IPS DF 6.9 (cell line): Measurements from ENCODE around the gene ROBO2.
A peak's percentile ranks its signal among the peaks of the same experiment; 100 is the strongest.

Experiments
- DNase-seq: peaks from one replicate; pipeline ENCODE4 v3.0.0-alpha.2; 2013; ENCODE audit warnings: low read depth, low spot score
- H3K27ac ChIP-seq: one replicate; pipeline ENCODE4 v1.5.1; 2013; ENCODE audit warnings: low read length, control low read depth
- H3K27me3 ChIP-seq: 2 replicates; pipeline ENCODE4 v1.6.1; 2013; ENCODE audit warnings: mild to moderate bottlenecking, low read length; ENCODE audit not compliant: control insufficient read depth, insufficient read depth
- H3K36me3 ChIP-seq: 2 replicates; pipeline ENCODE4 v1.6.1; 2013; ENCODE audit warnings: low read length; ENCODE audit not compliant: control insufficient read depth, insufficient read depth
- H3K4me1 ChIP-seq: 2 replicates; pipeline ENCODE4 v1.6.1; 2013; ENCODE audit warnings: low read length; ENCODE audit not compliant: control insufficient read depth, insufficient read depth
- H3K4me3 ChIP-seq: 2 replicates; pipeline ENCODE4 v1.5.1; 2013; ENCODE audit warnings: mild to moderate bottlenecking, low read length
- H3K9me3 ChIP-seq: 2 replicates; pipeline ENCODE4 v1.6.1; 2013; ENCODE audit warnings: low read length, inconsistent platforms; ENCODE audit not compliant: control insufficient read depth, insufficient read depth
- WGBS: extraction: QIAGEN DNeasy Blood & Tissue Kit; methylation state at CpG from one replicate; pipeline ENCODE4 v1.1.7; 2013; ENCODE audit warnings: mixed read lengths, missing lambda C conversion rate; ENCODE audit not compliant: insufficient read length, insufficient coverage; 5-methylcytosine and 5-hydroxymethylcytosine counted together

Gene ROBO2

DNA sequence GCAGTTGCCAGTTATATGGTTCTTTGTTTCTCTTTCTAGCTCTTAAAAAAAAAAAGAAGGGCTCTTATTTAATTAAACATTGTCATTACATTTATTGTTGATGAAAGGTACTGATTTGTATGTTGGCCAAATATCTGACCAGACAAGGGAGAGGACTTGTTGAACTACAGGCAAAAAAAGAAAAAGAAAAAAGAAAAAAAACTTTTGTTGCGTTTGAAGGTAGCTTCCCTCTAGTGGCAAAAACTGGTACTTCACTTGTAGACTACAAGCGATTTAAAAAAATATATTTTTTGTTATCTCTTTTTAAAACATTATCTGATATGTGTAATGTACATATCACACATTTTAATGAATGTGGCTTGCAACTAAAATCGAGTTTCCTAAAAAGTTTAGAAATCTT, 280.6 kb downstream of the ROBO2 start:
- no peak overlapping the region for H3K4me3 ChIP-seq
- DNase-seq = peak; percentile 31
- no peak overlapping the region for H3K27ac ChIP-seq
- no peaks in the 10 kb centered on the region for H3K27me3 ChIP-seq
- no peaks in the 10 kb centered on the region for H3K36me3 ChIP-seq
- H3K4me1 ChIP-seq = no peaks in the 10 kb centered on the region
- H3K9me3 ChIP-seq = no peaks in the 10 kb centered on the region
- WGBS = no CpG with 5 or more reads among the region's 3 CpGs

DNA sequence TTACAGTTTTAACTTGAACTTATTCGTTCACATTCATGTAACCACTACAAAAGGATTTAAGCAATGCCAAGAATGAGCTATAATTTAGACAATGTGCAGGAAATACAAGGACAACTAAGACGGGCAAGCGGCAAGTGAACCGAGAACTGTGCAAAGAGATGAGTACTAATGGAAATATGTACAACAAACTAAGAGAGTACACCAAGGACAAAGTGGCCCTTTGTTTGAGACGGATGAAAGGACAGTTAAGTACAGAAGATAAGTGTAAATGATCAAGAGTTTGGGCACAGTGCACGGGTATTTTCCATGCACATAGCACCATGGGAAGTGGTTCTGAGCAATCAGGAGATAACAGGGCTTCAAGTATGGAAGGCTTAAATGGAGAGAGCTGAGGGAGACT, 281.7 kb downstream of the ROBO2 start:
- no peak for DNase-seq
- no peaks in the 10 kb centered on the region for H3K9me3 ChIP-seq
- H3K27ac ChIP-seq = no peak overlapping the region
- no peaks in the 10 kb centered on the region for H3K4me1 ChIP-seq
- no CpG with 5 or more reads among the region's 6 CpGs for WGBS
- no peaks in the 10 kb centered on the region for H3K27me3 ChIP-seq
- H3K4me3 ChIP-seq = no peak overlapping the region
- H3K36me3 ChIP-seq = no peaks in the 10 kb centered on the region

- Histone ChIP-seq H3K27me3 (no peaks in the 10 kb centered on the region), H3K9me3 (no peaks in the 10 kb centered on the region), H3K4me1 (no peaks in the 10 kb centered on the region), H3K27ac (no peak overlapping the region), H3K36me3 (no peaks in the 10 kb centered on the region), H3K4me3 (no peak overlapping the region)
- DNase-seq = no peak
Measured at GRCh38 chr3:77323626-77324025, 283.7 kb downstream of the ROBO2 start.

DNA sequence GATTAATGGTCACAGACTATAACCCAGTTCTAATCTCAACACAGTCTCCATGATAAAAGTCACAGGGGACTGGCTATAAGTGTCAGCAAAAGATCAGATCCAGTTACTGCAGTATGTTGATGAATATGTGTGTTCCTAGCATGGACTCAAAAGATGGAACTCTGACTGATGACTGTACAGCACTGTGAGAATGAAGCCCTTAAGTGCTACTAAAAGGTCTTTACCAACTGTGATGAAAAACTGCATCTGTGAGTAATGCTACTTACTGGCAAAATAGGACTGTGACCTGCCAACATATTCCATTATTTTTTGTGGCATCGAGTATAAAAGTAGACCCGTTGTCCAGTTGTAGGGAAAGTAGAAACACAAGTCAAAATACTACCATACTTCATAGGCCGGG, 284.2 kb downstream of the ROBO2 start:
- Histone ChIP-seq H3K4me1 (no peaks in the 10 kb centered on the region), H3K27me3 (no peaks in the 10 kb centered on the region), H3K4me3 (no peak overlapping the region), H3K36me3 (no peaks in the 10 kb centered on the region), H3K9me3 (no peaks in the 10 kb centered on the region), H3K27ac (no peak overlapping the region)
- no CpG with 5 or more reads among the region's 3 CpGs for WGBS
- DNase-seq = no peak

DNA sequence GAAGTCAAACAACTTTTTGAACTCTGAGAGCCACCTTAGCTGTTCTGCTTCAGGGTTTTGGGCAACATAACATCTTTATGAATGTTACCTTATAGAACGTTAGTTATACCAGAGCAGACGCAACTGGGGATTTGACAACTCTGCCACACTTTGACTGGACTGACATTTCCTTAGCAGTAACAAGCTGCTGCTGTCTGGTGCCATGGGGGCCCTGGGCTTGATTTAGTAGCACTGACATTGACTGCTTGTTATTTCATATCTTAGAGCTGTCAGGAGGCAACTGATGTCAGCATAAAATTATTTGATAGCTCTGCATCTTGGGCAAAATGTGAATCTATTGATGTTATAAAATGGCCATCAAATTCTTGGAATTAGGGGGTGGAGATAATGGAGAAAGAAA, 285.4 kb downstream of the ROBO2 start:
- no peak overlapping the region for H3K27ac ChIP-seq
- H3K9me3 ChIP-seq = no peaks in the 10 kb centered on the region
- H3K27me3 ChIP-seq = no peaks in the 10 kb centered on the region
- H3K4me3 ChIP-seq = no peak overlapping the region
- H3K36me3 ChIP-seq = no peaks in the 10 kb centered on the region
- no CpG with 5 or more reads among the region's 2 CpGs for WGBS
- H3K4me1 ChIP-seq = no peaks in the 10 kb centered on the region
- no peak for DNase-seq

GRCh38 chr3:77325702-77326101, 285.8 kb downstream of the ROBO2 start:
- Histone ChIP-seq H3K9me3 (no peaks in the 10 kb centered on the region), H3K27ac (no peak overlapping the region), H3K4me3 (no peak overlapping the region), H3K27me3 (no peaks in the 10 kb centered on the region), H3K4me1 (no peaks in the 10 kb centered on the region), H3K36me3 (no peaks in the 10 kb centered on the region)
- no peak for DNase-seq
- no CpG with 5 or more reads among the region's 2 CpGs for WGBS

DNA sequence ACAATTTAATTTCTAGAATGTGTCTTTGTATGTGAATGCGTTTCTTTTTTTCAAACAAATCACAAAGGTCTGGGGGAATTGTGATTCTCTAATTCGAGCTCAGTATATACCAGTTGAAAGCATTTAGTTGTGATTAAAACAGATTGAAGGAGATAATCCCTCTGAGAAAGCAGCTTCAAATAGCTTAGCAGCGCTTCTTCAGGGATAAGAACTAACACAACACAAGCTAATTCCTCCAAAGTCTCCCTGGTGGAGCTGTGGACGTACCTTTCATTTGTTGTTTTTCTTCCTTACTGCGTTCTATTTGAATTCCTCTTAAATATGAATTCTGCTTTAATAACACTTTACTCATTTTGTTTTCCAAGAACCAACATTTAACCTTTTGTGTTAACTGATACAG, 286.7 kb downstream of the ROBO2 start:
- no CpG with 5 or more reads among the region's 5 CpGs for WGBS
- no peaks in the 10 kb centered on the region for H3K4me1 ChIP-seq
- no peak overlapping the region for H3K27ac ChIP-seq
- H3K36me3 ChIP-seq = no peaks in the 10 kb centered on the region
- no peaks in the 10 kb centered on the region for H3K27me3 ChIP-seq
- no peak overlapping the region for H3K4me3 ChIP-seq
- DNase-seq = no peak
- no peaks in the 10 kb centered on the region for H3K9me3 ChIP-seq

- no CpG with 5 or more reads among the region's 1 CpG for WGBS
- no peak overlapping the region for H3K27ac ChIP-seq
- no peaks in the 10 kb centered on the region for H3K27me3 ChIP-seq
- no peaks in the 10 kb centered on the region for H3K4me1 ChIP-seq
- H3K9me3 ChIP-seq = no peaks in the 10 kb centered on the region
- H3K4me3 ChIP-seq = no peak overlapping the region
- no peaks in the 10 kb centered on the region for H3K36me3 ChIP-seq
- no peak for DNase-seq
Measured at GRCh38 chr3:77328690-77329089, 288.8 kb downstream of the ROBO2 start.

GRCh38 chr3:77329116-77329515, 289.2 kb downstream of the ROBO2 start:
- no peaks in the 10 kb centered on the region for H3K36me3 ChIP-seq
- DNase-seq = no peak
- no peak overlapping the region for H3K4me3 ChIP-seq
- H3K9me3 ChIP-seq = no peaks in the 10 kb centered on the region
- no CpG with 5 or more reads among the region's 4 CpGs for WGBS
- H3K27me3 ChIP-seq = no peaks in the 10 kb centered on the region
- no peaks in the 10 kb centered on the region for H3K4me1 ChIP-seq
- H3K27ac ChIP-seq = no peak overlapping the region

- DNase-seq = no peak
- Histone ChIP-seq H3K27ac (no peak overlapping the region), H3K9me3 (no peaks in the 10 kb centered on the region), H3K27me3 (no peaks in the 10 kb centered on the region), H3K4me1 (no peaks in the 10 kb centered on the region), H3K36me3 (no peaks in the 10 kb centered on the region), H3K4me3 (no peak overlapping the region)
- WGBS = no CpG with 5 or more reads among the region's 5 CpGs
Measured at GRCh38 chr3:77338195-77338594, 298.3 kb downstream of the ROBO2 start.

GRCh38 chr3:77342027-77342426, 302.1 kb downstream of the ROBO2 start:
- H3K4me3 ChIP-seq = no peak overlapping the region
- no peaks in the 10 kb centered on the region for H3K27me3 ChIP-seq
- no peaks in the 10 kb centered on the region for H3K36me3 ChIP-seq
- no peaks in the 10 kb centered on the region for H3K9me3 ChIP-seq
- WGBS = no CpG with 5 or more reads among the region's 6 CpGs
- H3K27ac ChIP-seq = no peak overlapping the region
- DNase-seq = no peak
- H3K4me1 ChIP-seq = no peaks in the 10 kb centered on the region
